HG02588 (cell line): ENCODE results near the gene SLC27A4.
A peak's percentile ranks its signal among the peaks of the same experiment; 100 is the strongest.
"Not testable (repeated sequence)": the region's sequence is repeated elsewhere in the genome, so short reads cannot be mapped to it uniquely, and the experiment has no call there.

Experiments used
- ATAC-seq: cut with Tn5 transposase; IDR thresholded peaks from one replicate; pipeline ENCODE4 v1.9.1; 2021; ENCODE audit warnings: mild to moderate bottlenecking, moderate library complexity; ENCODE audit not compliant: unreplicated experiment

SLC27A4 gene

GRCh38 chr9:128323791-128324190, 16.5 kb upstream of the SLC27A4 start:
- no peak for ATAC-seq

DNA sequence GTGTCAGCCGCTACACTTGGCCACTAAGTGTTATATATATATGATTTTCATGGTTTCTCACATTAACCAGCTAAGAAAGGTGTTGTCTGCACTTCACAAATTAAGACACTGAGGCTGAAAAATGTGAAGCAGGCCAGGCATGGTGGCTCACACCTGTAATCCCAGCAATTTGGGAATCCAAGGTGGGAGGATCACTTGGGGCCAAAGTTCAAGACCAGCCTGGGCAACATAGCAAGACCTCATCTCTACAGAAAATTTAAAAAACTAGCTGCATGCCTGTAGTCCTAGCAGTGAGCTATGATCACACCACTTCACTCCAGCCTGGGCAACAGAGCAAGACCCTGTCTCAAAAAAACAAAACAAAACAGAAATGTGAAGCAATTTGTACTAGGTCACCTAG, 15.9 kb upstream of the SLC27A4 start:
- no peak for ATAC-seq

- no peak for ATAC-seq
Measured at GRCh38 chr9:128325629-128326028, 14.7 kb upstream of the SLC27A4 start.

DNA sequence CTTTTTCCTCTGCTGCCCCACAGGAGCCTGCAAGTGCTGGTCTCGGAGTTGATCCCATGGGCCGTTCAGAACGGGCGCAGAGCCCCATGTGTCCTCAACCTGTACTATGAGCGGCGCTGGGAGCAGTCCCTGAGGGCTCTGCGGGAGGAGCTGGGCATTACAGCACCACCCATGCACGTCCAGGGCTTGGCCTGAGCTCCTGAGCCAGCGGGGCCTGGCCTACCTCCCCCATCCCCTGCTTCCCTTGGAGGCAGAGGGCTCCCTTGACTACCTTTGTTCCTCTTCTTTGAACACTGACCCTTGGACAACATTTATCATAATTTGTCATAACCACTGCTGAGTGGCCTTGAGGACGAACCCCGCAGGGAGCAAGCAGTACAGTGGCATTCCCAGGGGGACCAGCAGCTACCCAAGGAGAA, 6.9 kb upstream of the SLC27A4 start:
- no peak for ATAC-seq

GRCh38 chr9:128335161-128335560, 5.2 kb upstream of the SLC27A4 start:
- ATAC-seq, result no peak

DNA sequence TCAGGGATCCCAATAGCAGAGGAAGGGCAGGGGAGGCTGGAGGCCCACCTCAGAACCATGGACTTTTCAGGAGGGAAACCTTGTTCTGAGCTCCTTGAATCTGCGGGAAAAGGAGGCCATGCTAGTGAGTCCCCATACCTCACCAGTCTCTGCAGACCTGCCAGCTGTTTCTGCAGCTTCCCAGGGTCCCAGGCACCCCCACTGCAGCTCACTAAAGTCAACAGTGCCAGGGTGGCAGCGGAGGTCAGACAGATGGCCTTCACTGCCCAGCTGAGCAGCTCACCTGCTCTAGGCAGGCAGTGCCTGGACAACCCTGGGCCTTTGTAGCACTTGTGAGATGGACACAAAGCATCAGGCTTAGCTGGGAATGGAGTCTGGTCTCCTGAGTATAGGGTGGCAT, 4.4 kb upstream of the SLC27A4 start:
- no peak for ATAC-seq

GRCh38 chr9:128337936-128338335, 2.4 kb upstream of the SLC27A4 start:
- no peak for ATAC-seq

DNA sequence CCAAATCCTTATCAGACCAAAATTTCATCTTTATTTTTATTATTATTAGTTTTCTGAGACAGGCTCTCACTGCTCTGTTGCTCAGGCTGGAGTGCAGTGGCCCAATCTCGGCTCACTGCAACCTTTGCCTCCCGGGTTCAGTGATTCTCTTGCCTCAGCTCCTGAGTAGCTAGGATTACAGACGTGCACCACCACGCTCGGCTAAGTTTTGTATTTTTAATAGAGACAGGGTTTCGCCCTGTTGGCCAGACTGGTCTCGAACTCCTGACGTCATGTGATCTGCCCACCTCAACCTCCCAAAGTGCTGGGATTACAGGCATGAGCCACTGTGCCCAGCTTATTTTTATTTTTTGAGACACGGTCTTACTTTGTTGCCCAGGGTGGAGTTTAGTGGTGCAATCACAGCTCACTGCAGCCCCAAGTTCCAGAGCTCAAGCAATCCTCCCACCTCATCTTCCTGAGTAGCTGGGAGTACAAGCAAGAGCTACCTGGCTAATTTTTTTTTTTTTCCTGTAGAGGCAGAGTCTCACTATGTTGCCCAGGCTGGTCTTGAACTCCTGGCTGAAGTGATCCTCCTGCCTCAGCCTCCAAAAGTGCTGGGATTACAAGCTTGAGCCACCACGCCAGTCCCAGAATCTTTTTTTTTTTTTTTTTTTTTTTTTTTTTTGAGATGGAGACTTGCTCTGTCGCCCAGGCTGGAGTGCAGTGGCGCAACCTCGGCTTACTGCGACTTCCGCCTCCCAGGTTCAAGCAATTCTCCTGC, 1.3 kb upstream of the SLC27A4 start:
- not testable (repeated sequence) for ATAC-seq

DNA sequence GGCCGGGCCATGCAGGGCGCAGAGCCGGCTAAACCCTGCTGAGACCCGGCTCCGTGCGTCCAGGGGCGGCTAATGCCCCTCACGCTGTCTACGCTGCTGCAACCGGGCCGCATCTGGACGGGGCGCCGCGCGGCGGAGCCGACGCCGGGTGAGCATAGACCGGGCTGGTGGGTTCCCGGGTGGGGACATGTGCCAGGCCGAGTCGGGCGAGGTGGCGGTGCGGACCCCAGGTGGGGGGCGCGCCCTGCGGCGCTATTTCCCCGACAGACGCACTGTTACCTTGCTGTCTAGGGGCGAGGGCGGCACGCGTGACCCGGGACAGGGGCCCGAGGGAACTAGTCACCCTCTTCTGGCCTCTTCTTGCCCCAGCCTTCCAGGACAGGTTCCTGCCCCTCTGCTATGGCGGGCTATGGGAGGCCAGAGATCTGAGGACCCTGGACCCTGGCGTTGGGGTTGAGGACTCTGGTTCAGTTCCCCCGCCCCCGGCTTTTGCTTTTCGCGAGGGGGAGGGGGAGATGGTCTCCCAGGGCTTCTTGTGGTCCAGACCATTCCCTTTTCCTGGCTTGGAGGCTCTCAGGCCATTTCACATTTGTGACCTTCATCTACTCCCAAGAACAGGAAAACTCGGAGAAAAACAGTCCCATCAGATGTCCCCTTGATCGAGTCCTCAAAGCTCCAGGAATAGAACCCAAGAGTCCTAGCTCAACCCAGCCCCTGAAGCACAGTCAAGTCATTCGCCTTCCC, 536 bp downstream of the SLC27A4 start:
- ATAC-seq, result peak; percentile 3

DNA sequence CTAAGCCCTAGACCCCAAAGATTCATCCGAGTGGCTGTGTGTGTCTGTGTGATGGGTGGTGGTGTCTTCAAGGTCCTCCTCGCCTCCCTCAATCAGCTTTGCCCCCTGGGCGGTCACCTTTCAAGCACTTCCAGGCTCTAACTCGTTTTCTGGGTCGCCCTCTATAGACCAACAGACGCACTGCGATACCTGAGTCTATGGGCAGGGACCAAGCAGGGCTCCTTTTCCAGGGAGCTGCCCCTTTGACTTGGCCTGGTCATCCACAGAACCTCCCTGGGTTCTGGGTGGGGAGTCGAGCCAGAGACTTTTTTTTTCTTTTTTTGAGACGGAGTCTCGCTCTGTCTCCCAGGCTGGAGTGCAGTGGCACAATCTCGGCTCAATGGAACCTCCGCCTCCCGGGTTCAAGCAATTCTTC, 1.1 kb downstream of the SLC27A4 start:
- ATAC-seq, result no peak

- ATAC-seq, result no peak
Measured at GRCh38 chr9:128342971-128343680, 2.8 kb downstream of the SLC27A4 start.

DNA sequence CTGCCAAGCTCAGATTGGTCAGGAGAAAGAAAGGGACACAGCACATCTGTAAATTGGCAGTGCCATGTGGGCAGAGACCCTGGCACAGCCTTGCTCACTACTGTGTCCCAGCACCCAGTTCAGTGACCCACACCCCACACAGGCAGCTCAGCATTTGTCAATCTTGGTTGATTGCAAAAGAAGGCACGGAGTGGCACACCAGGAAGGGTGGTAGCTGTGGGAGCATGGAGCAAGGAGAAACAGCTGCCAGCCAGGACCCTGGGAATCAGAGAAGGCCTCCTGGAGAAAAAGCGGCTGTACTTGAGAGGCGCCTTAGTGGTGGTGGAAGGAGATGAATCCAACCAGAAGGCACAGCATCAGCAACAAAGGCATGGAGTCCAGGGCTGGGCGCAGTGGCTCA, 3.5 kb downstream of the SLC27A4 start:
- ATAC-seq, result no peak

- ATAC-seq, result no peak
Measured at GRCh38 chr9:128344931-128345605, 4.7 kb downstream of the SLC27A4 start.

DNA sequence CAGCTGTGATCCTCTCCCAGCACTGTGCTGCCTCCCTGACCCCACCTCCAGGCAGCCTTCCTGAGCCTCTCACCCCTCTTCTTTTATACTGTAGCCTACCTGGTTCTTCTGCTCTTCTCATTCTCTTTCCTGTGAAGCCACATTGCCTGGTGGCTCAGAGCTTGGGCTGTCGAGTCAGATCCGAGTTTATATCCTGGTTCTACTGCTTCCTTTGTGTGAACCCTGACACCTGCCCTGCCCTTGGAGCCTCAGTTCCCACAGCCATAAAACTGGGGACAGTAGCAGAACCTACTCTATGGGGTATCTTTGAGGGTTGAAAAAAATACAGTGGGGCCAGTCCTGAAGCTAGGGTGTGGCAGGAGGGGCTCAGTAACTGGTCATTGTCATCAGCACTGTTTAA, 8.8 kb downstream of the SLC27A4 start:
- ATAC-seq, result no peak

DNA sequence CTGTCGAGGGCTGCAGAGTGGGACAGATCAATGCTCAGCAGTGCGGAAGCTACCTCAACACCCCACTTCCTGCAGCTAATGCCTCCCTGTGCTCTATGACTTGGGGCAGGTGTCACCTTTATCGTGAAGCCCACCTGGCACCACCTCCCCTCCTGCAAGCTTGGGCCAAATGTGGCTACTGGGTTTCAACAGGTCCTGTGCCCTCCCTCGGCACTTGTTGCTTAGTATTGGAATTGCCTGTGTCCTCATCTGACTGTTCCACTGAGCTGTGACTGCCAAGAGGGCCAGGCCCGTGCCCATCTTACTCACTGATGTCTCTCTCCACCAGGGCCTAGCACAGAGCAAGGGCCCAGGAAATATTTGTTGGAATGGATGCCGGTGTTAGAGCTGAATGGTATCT, 9.4 kb downstream of the SLC27A4 start:
- no peak for ATAC-seq

DNA sequence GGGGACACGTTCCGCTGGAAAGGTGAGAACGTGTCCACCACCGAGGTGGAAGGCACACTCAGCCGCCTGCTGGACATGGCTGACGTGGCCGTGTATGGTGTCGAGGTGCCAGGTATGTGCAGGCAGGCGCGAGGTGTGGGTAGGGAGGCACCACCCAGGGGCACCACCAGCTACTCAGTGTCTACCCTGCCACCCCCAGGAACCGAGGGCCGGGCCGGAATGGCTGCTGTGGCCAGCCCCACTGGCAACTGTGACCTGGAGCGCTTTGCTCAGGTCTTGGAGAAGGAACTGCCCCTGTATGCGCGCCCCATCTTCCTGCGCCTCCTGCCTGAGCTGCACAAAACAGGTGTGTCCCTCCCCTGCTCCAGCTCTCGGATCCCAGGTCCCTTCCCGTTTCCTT, 15.1 kb downstream of the SLC27A4 start:
- no peak for ATAC-seq

- ATAC-seq, result no peak
Measured at GRCh38 chr9:128358090-128358489, 17.8 kb downstream of the SLC27A4 start.

- ATAC-seq, result no peak
Measured at GRCh38 chr9:128358861-128359260, 18.5 kb downstream of the SLC27A4 start.

- ATAC-seq, result no peak
Measured at GRCh38 chr9:128360826-128361225, 20.5 kb downstream of the SLC27A4 start.

DNA sequence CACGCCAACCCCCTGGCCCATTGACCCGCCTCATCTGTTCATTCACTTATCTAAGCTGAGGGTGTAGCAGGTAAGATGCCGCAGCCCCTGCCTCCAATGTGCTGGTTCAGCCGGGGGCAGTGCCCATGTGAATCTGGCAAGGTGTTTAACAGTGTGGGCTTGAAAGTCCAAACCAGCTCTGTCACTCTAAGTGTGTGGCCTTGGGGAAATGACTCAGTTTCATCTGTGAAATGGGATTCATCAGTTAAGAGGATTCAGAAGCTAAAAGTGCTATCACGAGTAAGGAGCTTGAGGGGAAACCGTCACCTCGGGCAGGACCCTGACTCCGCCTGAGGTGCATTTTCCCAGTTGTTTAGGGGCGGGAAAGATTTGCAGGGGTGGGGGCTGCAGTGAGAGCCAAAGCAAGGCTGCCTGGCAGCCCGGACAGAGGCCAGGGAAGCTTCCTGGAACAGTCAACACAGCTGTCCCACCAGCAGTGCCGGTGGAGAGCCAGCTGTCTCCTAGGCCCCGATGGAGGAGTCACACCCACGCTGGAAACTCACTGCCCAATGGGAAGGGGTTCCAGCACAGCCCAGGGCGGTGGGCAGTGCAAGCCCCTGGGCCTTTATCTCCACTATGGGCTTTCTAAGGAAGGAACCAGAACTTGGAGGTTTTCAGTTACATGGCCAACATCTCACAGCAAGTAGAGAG, 21.1 kb downstream of the SLC27A4 start:
- no peak for ATAC-seq
